Kidney (tissue), 14 donors: ENCODE data around the gene ABCB6. TPM values are rescaled to one million over a fixed set of nuclear protein-coding genes. Genes with fewer than 3 reads are reported as not detected.
A peak's percentile ranks its signal among the peaks of the same experiment; 100 is the strongest.

Source experiments
- DNase-seq, 5 donors: peaks; one replicate each; pipeline ENCODE4 v3.0.0-alpha.2; 2013 to 2020
- FAIRE-seq: peaks from 2 replicates; lab custom pipeline; 2012; peaks lifted over from hg19 to GRCh38; lab: Jason Lieb, UNC
- H3K27ac ChIP-seq, 2 donors: one replicate each; pipeline ENCODE4 v1.7.0; 2013; ENCODE audit warnings: low read depth in 2 of 2, low read length in 2 of 2, inconsistent platforms in 1 of 2
- H3K27me3 ChIP-seq: one replicate; pipeline ENCODE4 v1.7.1; 2013; ENCODE audit warnings: low read length, inconsistent platforms; ENCODE audit not compliant: control insufficient read depth, insufficient read depth
- H3K36me3 ChIP-seq, 3 donors: one replicate each; pipeline versions ENCODE4 v1.7.0 to v1.7.1; 2013; ENCODE audit warnings: low read length in 3 of 3, control low read depth in 1 of 3, inconsistent platforms in 1 of 3; ENCODE audit not compliant: insufficient read depth in 3 of 3, control insufficient read depth in 2 of 3
- H3K4me1 ChIP-seq, 3 donors: one replicate each; pipeline versions ENCODE4 v1.7.0 to v1.7.1; 2013; ENCODE audit warnings: low read length in 3 of 3, inconsistent platforms in 1 of 3, low read depth in 1 of 3; ENCODE audit not compliant: control insufficient read depth in 2 of 3, insufficient read depth in 2 of 3
- H3K4me3 ChIP-seq, 3 donors: one replicate each; pipeline versions ENCODE4 v1.7.0 to v1.8.1; 2013; ENCODE audit warnings: low read length in 3 of 3, control low read depth in 1 of 3, inconsistent platforms in 1 of 3
- H3K9ac ChIP-seq, 3 donors: one replicate each; pipeline versions ENCODE4 v1.7.0 to v1.7.1; 2013; ENCODE audit warnings: low read length in 3 of 3, control low read depth in 1 of 3, inconsistent platforms in 1 of 3
- H3K9me3 ChIP-seq, 3 donors: one replicate each; pipeline versions ENCODE4 v1.7.0 to v1.7.1; 2013; ENCODE audit warnings: low read length in 3 of 3, control low read depth in 1 of 3, inconsistent platforms in 1 of 3; ENCODE audit not compliant: control insufficient read depth in 2 of 3, insufficient read depth in 1 of 3
- CTCF ChIP-seq: IDR thresholded peaks from 3 replicates; pipeline ENCODE4 v1.5.1; 2012; ENCODE audit warnings: mild to moderate bottlenecking, moderate library complexity, borderline replicate concordance; ENCODE audit not compliant: insufficient read depth; ENCODE audit errors: extremely low read depth
- intact Hi-C: fragments of 100-400 bp; cut with DNase I; formaldehyde crosslinking; loops from one replicate; pipeline ENCODE4 v1.11.1; 2022
- polyA plus RNA-seq: library from polyadenylated mRNA; stranded (reverse); fragments of 350-450 nt; fragmentation: Illumina TruSeq; extraction: RNeasy Lipid Tissue Mini Kit (QIAGEN cat#74804); gene quantifications from one replicate; pipeline ENCODE4 v1.2.3, GENCODE V29; 2014; ENCODE audit warnings: low read depth, low replicate concordance; ENCODE audit not compliant: insufficient read depth
- total RNA-seq: library from RNA; stranded (reverse); fragmentation: NEBNext Ultra II Directional; extraction: Animal tissue kit (Norgen Biotek cat#: 25700); gene quantifications from one replicate; pipeline ENCODE4 v1.2.1, GENCODE V29; 2021
- donor health status: control.
- donor health status: control.
- donor health status: control.
- donor health status: control.
- donor health status: control.
- donor health status: DM: yes; HTN: yes; CAD: no.
- donor health status: Normal renal cell carcinoma (clear cell type).

Gene ABCB6
- total and polyA plus RNA-seq, 2 donors from 2014 or later = 17.8 to 53.6 TPM

- intact Hi-C loops = no loop called here
- Histone ChIP-seq H3K27ac (peak overlapping the region; percentile 87 to 99), H3K4me1 (peaks cover 6 to 73% (median 51%) of the 10 kb centered on the region in 3 donors), H3K36me3 (peaks cover 2 to 12% (median 3%) of the 10 kb centered on the region in 3 donors), H3K4me3 (peak overlapping the region in 1 of 3 donors; percentile 15), H3K27me3 (peaks cover 9% of the 10 kb centered on the region), H3K9me3 (no peaks in the 10 kb centered on the region), H3K9ac (peak overlapping the region in 1 of 3 donors; percentile 38)
- FAIRE-seq = no peak
- peak in 1 of 5 donors; percentile 77 for DNase-seq
- no peak for TF ChIP-seq CTCF
Measured at GRCh38 chr2:219250049-219250781, 31.5 kb upstream of the ABCB6 start.

- DNase-seq (peak; percentile 75 to 93 (median 89)), FAIRE-seq (no peak)
- peak overlapping the region in 2 of 3 donors; percentile 15 to 20 for H3K4me3 ChIP-seq
- no peak for TF ChIP-seq CTCF
- H3K27ac ChIP-seq = peak overlapping the region; percentile 87 to 99
- H3K9me3 ChIP-seq = no peaks in the 10 kb centered on the region
- H3K9ac ChIP-seq = peak overlapping the region in 2 of 3 donors; percentile 33 to 38
- H3K36me3 ChIP-seq = peaks cover 2 to 12% (median 3%) of the 10 kb centered on the region in 3 donors
- intact Hi-C loops = no loop called here
- peaks cover 3% of the 10 kb centered on the region for H3K27me3 ChIP-seq
- peaks cover 6 to 76% (median 53%) of the 10 kb centered on the region in 3 donors for H3K4me1 ChIP-seq
Measured at GRCh38 chr2:219249203-219249980, 30.6 kb upstream of the ABCB6 start.

GRCh38 chr2:219248845-219249202, 30.1 kb upstream of the ABCB6 start:
- Histone ChIP-seq H3K27ac (peak overlapping the region; percentile 87 to 99), H3K27me3 (peaks cover under 1% of the 10 kb centered on the region), H3K36me3 (peaks cover 2 to 12% (median 3%) of the 10 kb centered on the region in 3 donors), H3K9me3 (no peaks in the 10 kb centered on the region), H3K9ac (peak overlapping the region in 1 of 3 donors; percentile 1), H3K4me1 (peaks cover 6 to 71% (median 56%) of the 10 kb centered on the region in 3 donors), H3K4me3 (peak overlapping the region in 1 of 3 donors; percentile 10)
- no peak for DNase-seq
- FAIRE-seq = no peak
- intact Hi-C loops = no loop called here
- TF ChIP-seq CTCF = no peak
